Measurements from ENCODE around the gene KCTD6.

Gene KCTD6

DNA sequence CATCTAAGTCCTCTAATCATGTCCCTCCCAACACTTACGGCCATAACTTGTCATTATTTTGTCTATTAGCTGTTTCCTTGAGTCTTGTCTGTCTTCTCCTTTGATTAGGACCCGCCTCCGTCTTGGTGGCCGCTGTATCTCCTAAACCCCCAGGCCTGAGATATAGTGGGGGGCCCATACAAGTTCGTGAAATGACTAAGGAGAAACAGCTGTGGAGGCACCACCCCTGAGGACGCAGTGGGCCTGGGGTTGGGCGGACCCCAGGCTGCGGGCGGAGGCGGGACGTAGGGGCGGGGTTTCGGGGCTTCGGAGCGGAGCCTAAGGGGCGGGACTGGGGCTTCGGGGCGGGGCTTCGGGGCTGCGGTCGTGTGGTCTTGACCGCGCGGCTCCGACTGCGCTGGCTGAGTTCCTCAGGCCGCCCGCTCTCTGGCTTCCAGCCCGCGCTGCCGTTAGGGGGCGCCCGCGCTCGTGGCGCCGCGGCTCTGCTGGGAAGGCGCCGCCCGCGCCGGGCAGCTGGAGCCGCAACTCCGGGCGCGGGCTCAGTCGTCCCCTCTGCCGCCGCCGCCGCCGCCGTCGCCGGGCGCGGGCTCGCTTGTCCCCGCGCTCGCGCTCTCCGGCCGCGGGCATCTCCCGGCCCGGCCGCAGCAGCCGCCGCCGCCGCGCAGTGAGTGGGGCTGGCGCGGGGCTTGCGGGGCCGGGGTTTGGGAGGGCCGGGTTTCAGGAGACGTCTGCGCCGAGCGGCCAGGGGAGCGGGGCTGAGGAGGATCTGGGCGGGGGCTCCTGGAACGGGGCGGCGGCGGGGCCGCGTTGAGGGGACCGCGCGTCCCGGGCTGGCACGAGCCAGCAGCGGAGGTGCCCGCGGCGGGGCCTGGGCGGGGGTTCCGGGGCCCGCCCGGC, at the start of gene KCTD6:
TSS of gene KCTD6 (plus strand) at position 591 of the 897 bp plus-strand sequence. CDS start 6,660 bp downstream, outside the sequence.
- DNase-seq (ENCODE audit: low read depth in 2 of 2): peak; percentile 70 to 78

DNA sequence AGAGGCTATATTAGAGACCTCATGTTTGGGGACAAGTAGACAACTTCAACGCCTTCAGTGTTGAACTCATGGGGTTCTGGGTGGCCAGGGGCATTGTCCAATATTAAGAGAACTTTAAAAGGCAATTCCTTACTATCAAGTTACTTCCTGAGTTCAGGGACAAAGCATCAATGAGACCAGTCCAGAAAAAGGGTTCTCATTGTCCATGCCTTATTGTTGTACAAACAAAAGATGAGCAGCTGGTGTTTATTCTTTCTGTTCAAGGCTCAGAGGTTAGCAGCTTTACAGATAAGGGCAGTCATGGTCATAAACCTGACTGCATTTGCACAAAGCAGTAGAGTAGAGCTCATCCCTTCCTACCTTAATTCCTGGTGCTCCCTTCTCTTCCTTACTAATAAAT, 39.7 kb upstream of the KCTD6 start:
- DNase-seq (ENCODE audit: low read depth in 2 of 2): no peak

- DNase-seq (ENCODE audit: low read depth in 2 of 2): no peak
These were observed 32.7 kb upstream of the KCTD6 start for GRCh38 chr3:58459160-58459559.

- DNase-seq (ENCODE audit: low read depth in 2 of 2): no peak
These were observed 29.1 kb upstream of the KCTD6 start for GRCh38 chr3:58462829-58463180.

DNA sequence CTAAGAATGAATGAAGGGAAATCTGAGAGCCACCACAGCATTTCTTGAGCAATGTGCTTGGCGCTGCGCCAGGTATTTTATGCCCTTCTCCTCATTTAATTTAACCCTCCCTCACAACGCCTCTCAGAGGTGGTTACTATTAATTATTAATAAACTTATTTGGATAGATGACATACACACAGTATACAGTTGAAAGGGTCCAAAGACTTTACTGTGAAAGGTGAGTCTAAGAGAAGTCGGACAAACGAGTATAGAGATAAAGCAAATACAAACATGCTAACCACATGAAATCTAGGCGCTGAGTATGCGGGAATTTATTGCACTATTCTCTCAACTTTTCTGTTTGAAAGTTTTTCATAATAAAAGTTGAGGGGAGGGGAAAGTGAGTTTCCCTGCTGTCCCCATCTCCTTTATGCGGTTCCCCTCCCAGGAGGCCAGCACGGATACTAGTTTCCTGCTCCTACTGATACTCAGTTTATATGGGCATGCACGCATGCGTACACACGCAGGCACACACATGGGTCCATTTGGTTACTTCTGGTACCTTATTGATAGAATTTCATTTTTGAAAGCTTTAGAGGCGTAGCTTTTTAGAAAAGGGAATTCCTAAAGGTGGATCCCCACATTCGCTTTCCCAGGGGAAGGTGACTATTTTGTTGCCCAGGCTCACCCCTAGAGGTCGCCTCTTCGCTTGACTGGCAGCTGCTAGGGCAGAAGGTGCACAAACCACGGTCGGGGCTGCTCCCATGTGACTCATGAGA, 28.5 kb upstream of the KCTD6 start:
- DNase-seq (ENCODE audit: low read depth in 2 of 2): peak; percentile 42 to 68

GRCh38 chr3:58463942-58464271, 28.0 kb upstream of the KCTD6 start:
- DNase-seq (ENCODE audit: low read depth in 2 of 2): no peak

DNA sequence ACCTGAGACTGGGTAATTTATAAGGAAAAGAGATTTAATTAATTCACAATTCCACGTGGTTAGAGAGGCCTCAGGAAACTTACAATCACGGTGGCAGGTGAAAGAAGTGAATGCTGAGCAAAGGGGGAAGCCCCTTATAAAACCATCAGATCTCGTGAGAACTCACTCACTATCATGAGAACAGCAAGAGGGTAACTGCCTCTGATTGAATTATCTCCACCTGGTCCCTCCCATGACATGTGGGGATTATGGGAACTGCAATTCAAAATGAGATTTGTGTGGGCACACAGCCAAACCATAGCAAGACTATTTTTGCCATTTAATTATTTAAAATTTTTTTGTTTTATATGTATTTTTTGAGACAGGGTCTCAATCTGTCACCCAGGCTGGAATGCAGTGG, 27.0 kb upstream of the KCTD6 start:
- DNase-seq (ENCODE audit: low read depth in 2 of 2): no peak

DNA sequence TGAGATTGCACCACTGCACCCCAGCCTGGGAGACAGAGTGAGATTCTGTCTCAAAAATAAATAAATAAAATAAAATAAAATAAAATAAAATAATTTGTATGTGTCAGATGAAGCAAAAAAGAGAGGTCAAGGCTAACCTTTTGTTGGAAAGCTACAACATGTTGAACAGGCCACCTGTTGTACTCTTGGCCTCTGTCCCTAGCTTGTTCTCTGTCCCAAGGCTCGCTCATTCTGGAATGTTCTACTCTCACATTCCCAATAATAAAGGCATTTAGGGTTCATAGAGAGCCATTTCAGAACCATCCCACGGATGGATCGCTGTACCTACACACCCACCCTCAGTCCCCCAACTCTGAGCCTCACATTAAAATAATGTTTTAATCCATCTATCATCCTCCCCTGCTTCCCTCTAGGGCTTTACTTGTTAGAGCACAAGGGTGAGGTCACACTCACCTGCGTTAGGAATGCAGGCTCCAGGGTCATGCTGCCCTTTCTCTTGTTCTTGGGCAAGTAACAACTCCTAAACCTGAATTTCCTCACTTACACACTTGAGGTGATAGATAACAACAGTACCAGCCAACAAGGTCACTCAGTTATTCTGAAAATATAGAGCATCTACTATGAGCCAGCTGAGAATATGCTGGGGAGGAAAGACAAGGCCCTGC, 24.9 kb upstream of the KCTD6 start:
- no peak for DNase-seq (ENCODE audit: low read depth in 2 of 2)

DNA sequence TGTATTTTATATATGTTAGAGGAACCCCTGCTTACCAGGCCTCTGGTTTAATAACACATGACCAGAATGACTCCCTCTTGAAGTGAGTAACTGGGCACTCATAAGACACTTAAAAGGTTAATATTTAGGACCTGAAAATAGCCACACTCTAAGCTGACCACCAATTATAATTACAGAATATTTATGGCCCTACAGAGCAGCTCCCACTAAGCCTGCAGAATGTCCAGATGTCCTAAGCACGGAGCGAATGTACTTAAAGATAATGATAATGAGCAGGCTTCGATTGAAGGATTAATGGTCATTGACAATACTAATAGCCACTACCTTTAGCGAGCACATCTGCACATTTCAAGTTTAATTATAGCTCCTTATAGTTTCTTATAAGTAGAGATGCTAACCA, 22.8 kb upstream of the KCTD6 start:
- DNase-seq (ENCODE audit: low read depth in 2 of 2): no peak

DNA sequence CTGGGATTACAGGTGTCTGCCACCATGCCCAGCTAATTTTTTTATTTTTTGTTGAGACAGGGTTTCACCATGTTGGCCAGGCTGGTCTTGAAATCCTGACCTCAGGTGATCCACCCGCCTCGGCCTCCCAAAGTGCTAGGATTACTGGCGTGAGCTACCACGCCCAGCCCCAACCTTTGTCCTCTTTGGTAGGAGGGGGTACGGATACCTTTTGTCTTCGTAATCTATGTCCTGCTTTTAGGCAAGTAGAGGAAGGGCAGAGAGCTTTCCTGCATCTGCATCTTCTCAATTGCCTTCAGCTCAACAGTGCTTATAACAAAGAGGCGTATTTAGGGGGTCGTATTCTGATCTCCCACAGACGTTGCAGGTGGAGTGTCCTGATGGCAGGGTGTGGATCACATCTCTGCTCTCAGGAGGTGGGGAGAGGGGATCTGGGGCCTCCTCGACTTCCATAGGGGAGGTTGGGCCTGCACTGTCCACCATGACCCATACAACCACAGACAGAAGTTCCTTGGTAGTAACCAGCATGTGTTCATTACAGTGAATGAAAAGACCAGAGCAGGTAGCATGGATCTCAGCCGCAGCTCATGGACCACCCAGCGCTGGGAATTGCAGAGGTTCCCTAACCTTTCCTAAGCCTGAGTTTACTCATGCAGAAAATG, 21.4 kb upstream of the KCTD6 start:
- no peak for DNase-seq (ENCODE audit: low read depth in 2 of 2)

DNA sequence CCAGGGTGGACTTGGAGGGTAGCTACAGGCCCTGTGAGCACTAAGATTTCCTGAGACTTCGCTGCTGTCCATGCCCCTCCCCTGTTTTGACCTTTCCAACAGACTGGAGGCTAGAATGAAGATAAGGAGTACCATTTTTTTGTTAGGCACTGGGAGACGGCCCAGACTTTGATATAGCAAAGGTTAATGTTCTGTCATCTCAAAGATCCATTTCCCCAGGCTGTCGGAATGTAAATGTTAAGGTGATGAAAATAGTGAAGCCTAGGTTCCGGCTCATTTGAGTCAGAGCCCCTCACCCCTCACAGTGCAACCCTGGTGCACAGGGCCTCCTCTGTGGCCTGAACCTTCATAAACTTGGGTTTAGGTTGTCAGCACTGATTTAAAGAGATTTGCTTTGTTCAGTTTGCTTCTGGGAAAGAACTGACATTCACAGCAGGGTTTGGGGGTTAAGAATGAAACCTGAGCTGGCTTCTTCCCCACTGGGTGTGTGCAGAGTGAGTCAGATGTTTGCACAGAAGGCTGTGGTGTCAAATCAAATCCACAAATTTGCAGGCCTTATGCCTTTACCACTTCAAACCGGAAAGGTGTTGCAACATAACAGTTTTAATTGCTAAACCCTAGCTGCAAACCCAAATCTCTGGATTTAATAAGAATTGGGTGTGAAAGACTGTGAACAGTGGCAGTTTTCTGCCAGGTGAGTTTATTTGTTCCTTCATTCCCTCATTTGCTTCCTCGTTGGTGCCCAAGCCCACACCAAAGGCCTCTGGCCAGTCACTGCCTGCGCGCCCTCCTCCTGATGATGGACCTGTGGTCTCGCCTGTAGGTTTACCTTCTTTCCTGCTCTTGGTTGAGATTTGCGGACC, 20.6 kb upstream of the KCTD6 start:
- no peak for DNase-seq (ENCODE audit: low read depth in 2 of 2)

DNA sequence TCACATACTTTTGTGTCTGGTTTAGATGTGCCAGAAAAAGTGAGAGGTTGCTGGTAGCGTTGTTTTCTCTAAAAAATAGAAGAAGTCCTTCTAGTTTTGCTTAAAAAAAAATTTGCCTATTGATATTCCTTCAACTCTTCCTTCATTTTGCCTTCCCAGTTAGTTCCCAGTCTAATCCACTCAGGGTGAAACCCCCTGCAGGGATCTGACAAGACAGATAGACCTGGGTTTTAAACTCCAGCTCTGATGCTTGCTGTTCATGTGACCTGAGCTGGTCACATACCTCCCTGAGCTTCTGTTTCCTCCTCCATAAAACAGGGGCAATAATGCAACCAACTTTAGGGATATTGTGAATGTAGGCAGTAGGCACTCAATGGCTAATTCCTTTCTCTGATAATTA, 18.6 kb upstream of the KCTD6 start:
- DNase-seq (ENCODE audit: low read depth in 2 of 2): no peak

- no peak for DNase-seq (ENCODE audit: low read depth in 2 of 2)
These were observed 17.5 kb upstream of the KCTD6 start for GRCh38 chr3:58474348-58474911.

- DNase-seq (ENCODE audit: low read depth in 2 of 2): no peak
These were observed 16.8 kb upstream of the KCTD6 start for GRCh38 chr3:58474967-58475578.

DNA sequence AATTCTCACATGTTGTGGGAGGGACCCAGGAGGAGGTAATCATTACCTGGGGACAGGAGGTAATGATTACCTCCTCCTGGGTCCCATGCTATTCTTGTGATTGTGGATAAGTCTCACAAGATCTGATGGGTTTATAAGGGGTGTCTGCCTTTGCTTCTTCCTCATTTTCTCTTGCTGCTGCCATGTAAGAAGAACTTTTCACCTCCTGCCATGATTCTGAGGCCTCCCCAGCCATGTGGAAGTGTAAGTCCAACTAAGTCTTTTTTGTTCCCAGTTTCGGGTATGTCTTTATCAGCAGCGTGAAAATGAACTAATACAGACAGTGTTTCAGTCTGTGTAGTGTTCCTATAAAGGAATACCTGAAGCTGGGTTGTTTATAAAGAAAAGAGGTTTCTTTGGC, 13.1 kb upstream of the KCTD6 start:
- DNase-seq (ENCODE audit: low read depth in 2 of 2): no peak

- no peak for DNase-seq (ENCODE audit: low read depth in 2 of 2)
These were observed 11.6 kb upstream of the KCTD6 start for GRCh38 chr3:58480309-58480708.

DNA sequence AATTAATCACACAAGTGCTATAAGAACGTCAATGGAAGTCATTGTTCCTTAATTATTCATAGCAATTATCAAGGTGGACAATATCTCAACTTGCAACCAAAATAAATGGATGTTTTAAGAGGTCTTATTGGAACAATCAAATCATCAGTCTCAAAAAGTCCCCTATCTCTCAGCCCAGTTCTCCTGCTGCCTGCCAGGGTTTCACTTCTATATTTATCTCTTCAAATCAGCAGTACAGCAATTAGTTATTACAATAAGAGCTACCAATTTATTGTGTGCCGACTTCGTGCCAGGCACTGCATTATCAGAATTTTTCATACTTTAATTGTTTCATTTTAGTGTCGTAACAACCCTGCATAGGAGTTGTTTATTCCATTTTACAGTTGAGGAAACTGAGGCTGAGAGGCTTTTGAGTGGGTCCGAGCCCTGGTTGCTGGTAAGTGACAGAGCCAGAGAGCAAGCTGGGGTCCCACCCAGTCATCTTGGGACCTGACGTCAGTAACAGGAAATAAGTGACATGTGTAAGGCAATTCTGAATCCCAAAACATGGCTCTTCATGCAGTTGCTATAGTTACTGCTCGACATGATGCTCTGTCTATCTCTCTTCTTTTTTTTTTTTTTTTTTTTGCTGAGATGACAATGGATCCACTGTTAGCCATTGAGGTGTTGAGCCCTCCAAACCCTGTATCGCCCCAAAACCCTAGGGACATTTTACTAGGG, 8.8 kb upstream of the KCTD6 start:
- DNase-seq (ENCODE audit: low read depth in 2 of 2): no peak

GRCh38 chr3:58484045-58484721, 7.7 kb upstream of the KCTD6 start:
- no peak for DNase-seq (ENCODE audit: low read depth in 2 of 2)

- no peak for DNase-seq (ENCODE audit: low read depth in 2 of 2)
These were observed 7.2 kb upstream of the KCTD6 start for GRCh38 chr3:58484722-58485069.

Data from stimulated activated CD8-positive, alpha-beta memory T cell treated with anti-CD3 and anti-CD28 coated beads, Interleukin-15, amount 100 ng/mL, for 4 hours (primary cell).